ENCODE data around the gene KRT15. TPM values are rescaled to one million over a fixed set of nuclear protein-coding genes. Genes with fewer than 3 reads are reported as not detected.

The KRT15 gene
- total RNA-seq, 1 donor from 2014 or later: 0.99 TPM

DNA sequence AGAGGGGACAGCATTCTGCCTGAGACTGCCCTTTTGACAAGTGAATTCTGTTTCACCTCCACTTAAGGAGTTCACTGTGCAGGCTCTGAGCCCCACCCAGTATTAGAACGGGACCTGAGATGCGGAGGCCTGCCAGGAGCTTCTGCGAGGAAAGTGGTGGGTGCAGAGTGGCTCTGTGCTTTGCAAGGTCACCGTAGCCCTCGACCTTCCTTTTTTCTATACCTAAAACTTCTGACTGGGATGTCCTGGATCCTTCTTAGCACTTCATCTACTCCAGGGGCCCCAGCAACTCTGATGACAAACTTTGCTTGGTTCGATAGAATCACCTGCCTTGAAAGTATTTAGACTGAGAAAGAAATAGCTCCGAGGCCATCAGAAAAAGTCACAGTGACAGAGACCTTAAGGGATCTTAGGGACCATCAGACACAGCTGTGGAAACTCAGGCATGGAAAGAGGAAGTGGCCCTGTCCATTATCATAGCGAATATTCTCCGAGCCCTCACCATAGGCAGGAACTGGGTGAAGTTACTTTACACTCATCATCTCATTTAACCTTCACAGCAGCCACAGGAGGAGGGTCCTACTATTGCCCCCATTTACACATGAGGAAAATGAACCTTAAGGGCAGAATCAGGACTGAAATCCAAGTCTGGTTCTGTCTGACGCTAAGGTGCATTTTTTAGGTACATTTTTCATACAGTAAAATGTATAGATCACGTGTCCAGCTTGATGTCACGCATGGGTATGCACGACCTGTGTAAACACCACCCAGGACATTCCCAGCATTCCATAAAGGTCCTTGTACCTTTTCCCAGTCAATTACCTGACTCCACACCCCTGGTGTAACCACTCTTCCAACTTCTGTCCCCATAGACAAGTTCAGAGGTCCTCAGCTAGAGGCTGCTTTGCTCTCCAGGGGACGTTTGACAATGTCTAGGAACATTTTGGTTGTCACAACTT lies 12.6 kb downstream of the KRT15 start:
- peak; percentile 45 for DNase-seq (ENCODE audit: low read depth)

- no peak for DNase-seq (ENCODE audit: low read depth)
Measured at GRCh38 chr17:41505007-41505808, 13.5 kb downstream of the KRT15 start, which contains the start of gene KRT13. Gene KRT13, minus strand, starts transcription at chr17:41505612. Its CDS starts 62 bp downstream, at chr17:41505550.

GRCh38 chr17:41504246-41504977 lies 14.3 kb downstream of the KRT15 start:
- DNase-seq (ENCODE audit: low read depth): no peak

DNA sequence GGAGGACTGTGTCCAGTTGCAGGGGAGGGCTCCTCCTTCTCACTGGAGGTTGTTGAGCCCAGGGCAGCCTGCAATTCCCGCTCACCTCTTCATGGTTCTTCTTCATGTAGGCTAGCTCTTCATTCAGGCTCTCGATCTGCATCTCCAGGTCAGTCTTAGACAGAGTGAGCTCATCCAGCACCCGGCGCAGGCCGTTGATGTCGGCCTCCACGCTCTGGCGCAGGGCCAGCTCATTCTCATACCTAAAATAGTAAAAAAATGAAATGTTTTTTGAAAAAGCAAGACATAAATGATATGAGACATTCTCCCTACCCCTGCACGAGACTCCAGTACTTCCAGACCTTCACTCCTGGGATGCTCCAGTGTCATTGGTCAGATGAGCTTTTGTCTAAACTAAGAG lies 15.5 kb downstream of the KRT15 start:
- no peak for DNase-seq (ENCODE audit: low read depth)

- peak; percentile 63 for DNase-seq (ENCODE audit: low read depth)
Measured at GRCh38 chr17:41500131-41500911, 18.4 kb downstream of the KRT15 start.

DNA sequence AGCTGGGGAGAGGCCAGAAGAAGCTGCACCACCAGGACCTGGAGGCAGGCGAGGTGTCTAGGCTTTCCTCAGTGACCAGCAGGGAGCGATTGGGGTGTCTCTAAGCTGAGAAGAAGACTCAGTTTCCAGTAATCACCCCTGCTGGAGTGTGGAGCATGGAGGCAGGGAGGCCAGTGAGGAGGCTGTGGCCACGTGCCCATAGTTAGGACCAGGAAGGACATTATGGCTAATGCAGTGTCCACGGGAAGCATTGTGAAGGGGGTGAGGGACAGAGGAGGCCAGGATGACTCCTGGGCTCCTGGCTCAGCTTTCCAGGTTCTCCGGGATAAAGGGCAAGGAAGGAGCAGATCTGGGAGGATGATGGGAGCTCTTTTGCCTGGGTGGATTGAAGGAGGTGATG lies 19.0 kb downstream of the KRT15 start:
- no peak for DNase-seq (ENCODE audit: low read depth)

DNA sequence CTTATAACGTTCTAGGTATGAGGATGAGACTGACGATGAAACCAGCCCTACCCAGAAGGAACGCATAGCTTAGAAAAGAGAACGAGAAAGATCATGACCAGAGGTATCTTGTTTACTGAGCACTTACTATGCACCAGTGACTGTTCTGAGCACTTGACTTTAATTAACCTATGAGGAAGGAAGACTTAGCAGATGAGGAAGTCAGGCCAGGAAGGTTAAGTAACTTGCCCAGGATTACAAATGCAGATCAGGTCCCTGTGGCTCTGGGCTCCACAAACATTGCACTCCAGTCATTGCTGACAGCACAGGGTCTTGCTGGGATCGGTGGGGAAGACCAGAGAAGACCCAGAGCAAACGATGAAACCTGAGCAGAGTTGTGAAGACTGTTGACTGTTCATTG lies 20.4 kb downstream of the KRT15 start:
- DNase-seq (ENCODE audit: low read depth): no peak

- DNase-seq (ENCODE audit: low read depth): peak; percentile 84
Measured at GRCh38 chr17:41496803-41497484, 21.7 kb downstream of the KRT15 start.

- peak; percentile 60 for DNase-seq (ENCODE audit: low read depth)
Measured at GRCh38 chr17:41494524-41494923, 24.2 kb downstream of the KRT15 start.

GRCh38 chr17:41492771-41493170 lies 25.9 kb downstream of the KRT15 start:
- DNase-seq (ENCODE audit: low read depth): peak; percentile 46

DNA sequence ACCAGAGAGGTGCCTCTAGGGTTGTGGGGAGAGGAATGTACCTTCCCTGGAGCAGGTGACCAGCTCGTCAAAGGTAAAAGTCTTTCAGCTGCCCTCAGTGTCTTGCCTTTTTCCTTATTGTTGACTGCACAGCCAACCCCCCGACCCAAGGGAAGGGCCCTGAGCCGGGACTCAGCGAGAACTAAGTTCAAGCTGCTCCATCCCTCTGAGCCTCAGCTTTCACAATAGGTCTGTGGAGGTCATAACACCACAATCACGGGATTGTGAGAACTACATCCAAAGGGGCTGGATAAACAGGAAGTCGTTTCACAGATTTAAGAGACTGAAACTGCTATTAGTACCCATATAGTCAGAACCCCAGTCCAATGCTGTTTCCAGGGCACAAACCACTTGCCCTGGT lies 26.3 kb downstream of the KRT15 start:
- DNase-seq (ENCODE audit: low read depth): peak; percentile 82

- DNase-seq (ENCODE audit: low read depth): no peak
Measured at GRCh38 chr17:41491476-41491875, 27.2 kb downstream of the KRT15 start.

GRCh38 chr17:41490000-41490990 lies 28.4 kb downstream of the KRT15 start:
- no peak for DNase-seq (ENCODE audit: low read depth)

DNA sequence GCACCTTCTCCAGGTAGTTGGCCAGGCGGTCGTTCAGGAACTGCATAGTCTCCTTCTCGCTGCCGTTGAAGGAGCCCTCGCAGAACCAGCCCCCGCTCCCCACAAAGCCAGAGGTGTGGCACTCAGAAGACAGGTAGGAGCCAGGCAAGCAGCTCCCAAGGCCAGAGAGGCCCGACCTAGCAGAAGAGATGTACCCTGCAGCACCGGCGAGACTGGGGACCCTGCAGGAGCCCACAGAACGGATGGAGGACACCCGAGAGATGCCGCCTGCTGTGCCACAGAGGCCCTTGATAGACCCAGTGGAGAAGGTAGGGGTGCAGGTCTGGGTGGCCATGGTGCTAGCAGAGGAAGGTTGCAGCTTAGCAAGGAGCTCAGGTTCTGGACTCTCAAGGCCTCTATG lies 29.2 kb downstream of the KRT15 start, which contains the start of gene KRT36:
Gene KRT36, minus strand, starts transcription at position 380 of the 400 bp plus-strand sequence. Its CDS starts 46 bp downstream, at position 334.
- no peak for DNase-seq (ENCODE audit: low read depth)

DNA sequence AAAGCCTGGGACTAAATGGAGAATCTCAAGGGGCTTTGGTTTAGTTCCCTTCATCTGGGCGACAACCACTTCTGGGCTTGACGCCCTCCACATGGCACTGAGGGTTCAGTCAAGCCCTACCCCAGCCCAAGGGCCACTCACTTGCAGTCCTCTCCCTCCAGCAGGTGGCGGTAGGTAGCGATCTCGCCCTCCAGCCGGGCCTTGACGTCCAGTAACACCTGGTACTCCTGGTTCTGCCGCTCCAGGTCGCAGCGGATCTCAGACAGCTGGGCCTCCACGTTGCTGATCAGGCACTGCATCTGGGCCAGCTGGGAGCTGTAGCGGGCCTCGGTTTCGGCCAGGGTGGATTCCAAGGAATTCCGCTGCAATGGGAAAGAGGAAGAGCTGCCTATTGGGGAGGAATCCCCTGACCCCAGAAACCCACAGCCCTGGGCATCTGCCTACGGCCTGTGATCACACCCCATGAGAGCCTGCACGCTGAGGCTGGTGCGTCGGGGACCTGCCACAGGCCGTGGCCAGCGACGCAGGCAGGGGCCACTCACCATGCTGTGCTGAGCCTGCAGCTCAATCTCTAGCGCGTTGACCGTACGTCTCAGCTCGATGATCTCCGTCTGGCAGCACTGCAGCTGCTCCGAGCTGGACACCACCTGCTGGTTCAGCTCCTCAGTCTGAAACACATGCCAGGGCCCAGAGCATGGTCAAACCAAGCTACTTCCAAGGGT lies 31.7 kb downstream of the KRT15 start:
- DNase-seq (ENCODE audit: low read depth): no peak

DNA sequence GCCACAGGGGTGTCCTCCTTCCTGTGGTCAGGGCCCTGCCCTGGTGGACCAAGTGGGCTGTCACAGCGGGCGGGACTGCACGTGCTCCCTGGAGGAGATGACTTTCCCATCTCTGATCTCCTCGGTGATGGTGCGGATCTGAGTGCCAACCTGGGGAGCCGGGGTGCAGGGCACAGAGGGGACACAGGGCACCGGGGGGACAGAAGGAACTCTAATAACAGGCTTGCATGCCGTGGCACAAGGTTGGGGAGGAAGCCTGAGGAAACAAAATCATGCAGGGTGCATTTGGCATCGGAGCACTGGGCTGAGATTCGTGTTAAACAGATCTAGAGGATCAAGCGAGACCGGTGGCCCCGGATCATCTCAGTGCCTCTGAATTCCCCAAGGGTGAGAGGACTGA lies 32.4 kb downstream of the KRT15 start:
- no peak for DNase-seq (ENCODE audit: low read depth)

GRCh38 chr17:41484920-41485904 lies 33.5 kb downstream of the KRT15 start:
- DNase-seq (ENCODE audit: low read depth): no peak
